GM20000 (cell line): ENCODE results near the gene RNF149.

Experiments used
- DNase-seq: peaks from one replicate; pipeline ENCODE4 v3.0.0; 2012; ENCODE audit warnings: low spot score
- TF ChIP-seq, protein P1 (sequence below): IDR thresholded peaks from 2 replicates; pipeline ENCODE4 v1.5.1; 2012; ENCODE audit warnings: mild to moderate bottlenecking, control low read depth; ENCODE audit errors: extremely low read depth, missing control alignments

Gene RNF149

DNA sequence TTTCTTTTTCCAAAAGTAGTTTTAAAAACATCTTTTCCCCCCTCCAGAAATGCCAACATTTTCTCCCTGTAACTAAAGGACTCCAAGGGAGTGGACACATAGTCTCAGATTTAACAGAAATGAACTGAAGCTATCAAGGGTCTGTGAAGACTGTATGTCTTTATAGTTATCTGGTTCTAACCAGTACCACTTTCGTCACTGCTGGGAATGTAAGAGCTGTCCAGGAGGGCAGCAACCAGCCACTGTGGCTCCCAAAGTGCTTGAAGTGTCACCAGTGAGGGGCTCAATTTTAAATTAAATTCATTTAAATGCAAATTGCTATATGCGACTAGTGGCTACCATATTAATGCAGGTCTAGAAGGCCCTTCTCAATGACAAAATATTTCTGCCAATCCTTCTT, 15.0 kb downstream of the RNF149 start:
- TF ChIP-seq, protein P1, sequence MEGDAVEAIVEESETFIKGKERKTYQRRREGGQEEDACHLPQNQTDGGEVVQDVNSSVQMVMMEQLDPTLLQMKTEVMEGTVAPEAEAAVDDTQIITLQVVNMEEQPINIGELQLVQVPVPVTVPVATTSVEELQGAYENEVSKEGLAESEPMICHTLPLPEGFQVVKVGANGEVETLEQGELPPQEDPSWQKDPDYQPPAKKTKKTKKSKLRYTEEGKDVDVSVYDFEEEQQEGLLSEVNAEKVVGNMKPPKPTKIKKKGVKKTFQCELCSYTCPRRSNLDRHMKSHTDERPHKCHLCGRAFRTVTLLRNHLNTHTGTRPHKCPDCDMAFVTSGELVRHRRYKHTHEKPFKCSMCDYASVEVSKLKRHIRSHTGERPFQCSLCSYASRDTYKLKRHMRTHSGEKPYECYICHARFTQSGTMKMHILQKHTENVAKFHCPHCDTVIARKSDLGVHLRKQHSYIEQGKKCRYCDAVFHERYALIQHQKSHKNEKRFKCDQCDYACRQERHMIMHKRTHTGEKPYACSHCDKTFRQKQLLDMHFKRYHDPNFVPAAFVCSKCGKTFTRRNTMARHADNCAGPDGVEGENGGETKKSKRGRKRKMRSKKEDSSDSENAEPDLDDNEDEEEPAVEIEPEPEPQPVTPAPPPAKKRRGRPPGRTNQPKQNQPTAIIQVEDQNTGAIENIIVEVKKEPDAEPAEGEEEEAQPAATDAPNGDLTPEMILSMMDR: no peak

DNA sequence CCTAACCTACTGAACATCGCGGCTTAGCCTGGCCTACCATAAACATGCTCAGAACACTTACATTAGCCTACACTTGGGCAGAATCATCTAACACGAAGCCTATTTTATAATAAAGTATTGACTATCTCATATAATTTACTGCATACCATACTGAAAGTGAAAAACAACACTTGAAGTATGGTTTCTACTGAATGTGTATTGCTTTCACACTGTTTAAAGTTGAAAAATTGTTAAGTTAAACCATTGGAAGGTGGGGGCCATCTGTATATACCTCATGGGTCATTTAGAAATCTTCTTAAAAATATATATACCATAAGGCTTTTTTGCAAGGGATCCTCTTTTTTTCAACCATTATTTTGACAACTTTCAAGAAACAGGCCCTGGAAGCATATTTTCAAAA, 16.5 kb downstream of the RNF149 start:
- no peak for DNase-seq
- TF ChIP-seq, protein P1: no peak

More for the DNA sequence above, 15.0 kb downstream of the RNF149 start:
- no peak for DNase-seq

DNA sequence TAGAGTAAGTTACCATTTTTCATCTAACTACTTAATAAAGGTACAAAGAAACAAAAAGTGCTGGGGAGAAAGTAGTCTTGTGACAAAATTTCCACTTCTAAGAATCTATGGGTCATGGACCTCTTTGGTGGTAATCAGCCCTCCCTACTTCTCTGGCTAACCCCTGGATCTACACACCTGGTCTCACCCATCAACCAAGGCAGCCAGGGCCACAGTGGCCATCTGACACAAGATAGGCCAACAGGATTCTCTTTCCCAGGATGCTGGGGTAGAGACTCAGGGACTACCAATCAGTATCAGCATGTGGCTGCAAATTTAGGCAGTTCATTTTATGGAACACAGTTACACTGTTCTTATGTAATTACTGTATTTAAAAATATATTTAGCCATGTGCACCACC, 17.8 kb downstream of the RNF149 start:
- TF ChIP-seq, protein P1: no peak
- DNase-seq: no peak

DNA sequence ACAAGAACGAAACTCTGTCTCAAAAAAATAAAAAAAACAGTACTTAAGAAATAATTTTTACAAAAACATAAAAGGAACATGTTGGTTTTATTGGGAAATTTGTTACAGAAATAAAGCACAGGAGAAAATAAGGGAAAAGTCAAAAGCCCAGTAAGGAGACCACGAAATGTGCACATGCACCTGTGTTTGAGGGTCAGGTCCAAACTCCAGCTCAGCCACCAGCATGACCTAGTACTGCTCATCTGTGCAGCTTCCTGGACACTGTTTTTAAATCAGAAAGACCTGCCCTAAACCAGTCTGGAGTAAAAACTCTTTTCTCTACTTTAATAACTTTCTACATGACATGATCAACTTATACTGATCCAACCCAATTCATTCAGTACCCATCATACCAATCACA, 21.2 kb downstream of the RNF149 start:
- TF ChIP-seq, protein P1: no peak
- no peak for DNase-seq

DNA sequence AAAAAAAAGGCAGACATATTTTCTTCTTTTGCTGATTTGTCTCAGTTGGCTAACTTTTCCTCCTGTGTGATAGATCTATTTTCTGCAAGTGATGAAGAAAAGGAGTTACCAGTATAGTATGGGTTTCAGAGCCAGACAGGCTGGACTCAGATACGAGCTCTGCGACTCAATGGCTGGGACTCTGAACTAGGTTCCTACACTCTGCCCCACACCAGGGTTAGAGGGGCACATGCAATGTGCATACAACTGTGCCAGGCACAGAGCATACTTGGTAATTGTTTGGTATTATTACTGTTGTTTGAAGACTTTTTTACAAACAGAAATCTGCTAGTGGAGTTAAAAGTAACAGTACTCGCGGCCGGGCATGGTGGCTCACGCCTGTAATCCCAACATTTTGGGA, 21.8 kb downstream of the RNF149 start:
- TF ChIP-seq, protein P1: no peak
- no peak for DNase-seq

DNA sequence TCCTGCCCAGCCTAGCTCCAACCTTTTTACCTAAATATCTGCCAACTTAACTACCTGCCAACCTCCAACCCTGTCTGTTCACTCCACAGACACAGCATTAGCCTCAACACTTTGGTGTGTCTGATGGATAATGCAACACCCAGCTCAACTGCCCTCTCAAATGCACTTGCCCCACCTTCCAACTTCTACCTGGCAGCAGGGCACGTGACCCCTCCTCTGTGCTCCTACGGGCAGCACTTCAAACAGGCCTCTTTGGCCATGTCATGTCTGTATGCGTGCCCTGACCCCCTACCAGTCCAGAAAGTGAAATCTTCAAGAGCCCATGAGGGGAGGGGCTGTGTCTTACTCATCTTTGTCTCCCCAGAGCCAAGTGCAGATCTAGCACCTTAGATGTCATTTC, 25.5 kb downstream of the RNF149 start:
- DNase-seq: no peak
- TF ChIP-seq, protein P1: no peak

DNA sequence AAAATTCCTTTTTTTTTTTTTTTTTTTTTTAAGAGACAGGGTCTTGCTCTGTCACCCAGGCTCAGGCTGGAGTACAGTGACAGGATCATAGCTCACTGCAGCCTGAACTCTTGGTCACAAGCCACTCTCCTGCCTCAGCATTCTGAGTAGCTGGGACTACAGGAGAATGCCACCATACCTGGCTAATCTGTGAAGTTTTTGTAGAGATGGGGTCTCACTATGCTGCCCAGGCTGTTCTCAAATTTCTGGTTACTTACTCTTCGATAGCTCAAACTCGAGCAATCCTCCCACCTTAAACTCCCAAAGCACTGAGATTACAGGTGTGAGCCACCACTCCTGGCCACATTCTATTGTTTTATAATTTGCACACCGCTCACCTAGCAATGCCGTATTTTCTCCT, 27.0 kb downstream of the RNF149 start:
- TF ChIP-seq, protein P1: no peak
- DNase-seq: no peak
